Activated T-helper 2 cell treated with anti-CD3 and anti-CD28 coated beads, Interferon-gamma antibody, Interleukin-2, Interleukin-4, amounts not matched to agents 10 μg/mL and 5 μg/mL and 100 μg/mL, durations not matched to agents 14 hours and 24 hours and 36 hours (primary cell): ENCODE results near the gene RIC8B. TPM values are rescaled to one million over a fixed set of nuclear protein-coding genes. Genes with fewer than 3 reads are reported as not detected.

ENCODE experiments used
- DNase-seq: peaks from one replicate; pipeline ENCODE4 v3.0.0; 2021; ENCODE audit warnings: low spot score
- H3K27ac Mint-ChIP-seq: one replicate; pipeline ENCODE4 v1.8.0; 2021; ENCODE audit warnings: mixed read lengths
- H3K27me3 Mint-ChIP-seq: one replicate; pipeline ENCODE4 v1.8.0; 2021; ENCODE audit warnings: low read depth, mixed read lengths
- H3K36me3 Mint-ChIP-seq: one replicate; pipeline ENCODE4 v1.8.0; 2021; ENCODE audit warnings: low read depth, mixed read lengths
- H3K4me1 Mint-ChIP-seq: one replicate; pipeline ENCODE4 v1.8.0; 2021; ENCODE audit warnings: low read depth, mixed read lengths
- H3K4me3 Mint-ChIP-seq: one replicate; pipeline ENCODE4 v1.8.0; 2021; ENCODE audit warnings: low read depth, mild to moderate bottlenecking, moderate library complexity, mixed read lengths
- H3K9me3 Mint-ChIP-seq: one replicate; pipeline ENCODE4 v1.8.0; 2021; ENCODE audit warnings: mixed read lengths
- intact Hi-C: fragments of 100-400 bp; cut with micrococcal nuclease; formaldehyde crosslinking; loops from one replicate; pipeline ENCODE4 v1.15.1; 2023
- total RNA-seq: library from RNA; stranded (reverse); gene quantifications from 2 replicates; pipeline ENCODE4 v1.2.3, GENCODE V29; 2022

The RIC8B gene
- total RNA-seq, 1 donor from 2014 or later, result 11.4 TPM

GRCh38 chr12:106926657-106927056 is 152.2 kb downstream of the RIC8B start:
- peaks cover 39% of the 10 kb centered on the region for H3K27me3 Mint-ChIP-seq

GRCh38 chr12:106934277-106934676 is 159.8 kb downstream of the RIC8B start:
- H3K4me1 Mint-ChIP-seq, result no peaks in the 10 kb centered on the region
- peaks cover 23% of the 10 kb centered on the region for H3K27me3 Mint-ChIP-seq
- intact Hi-C loops, result no loop called here
- H3K27ac Mint-ChIP-seq, result no peak overlapping the region
- H3K4me3 Mint-ChIP-seq, result no peak overlapping the region
- no peaks in the 10 kb centered on the region for H3K9me3 Mint-ChIP-seq
- no peak for DNase-seq
- H3K36me3 Mint-ChIP-seq, result no peaks in the 10 kb centered on the region

More at GRCh38 chr12:106926657-106927056, 152.2 kb downstream of the RIC8B start:
- DNase-seq, result no peak
- H3K27ac Mint-ChIP-seq, result no peak overlapping the region
- no peaks in the 10 kb centered on the region for H3K9me3 Mint-ChIP-seq
- H3K36me3 Mint-ChIP-seq, result no peaks in the 10 kb centered on the region
- intact Hi-C loops, result no loop called here
- no peaks in the 10 kb centered on the region for H3K4me1 Mint-ChIP-seq
- no peak overlapping the region for H3K4me3 Mint-ChIP-seq

Other genes starting within 250 kb of the RIC8B start
- gene RFX4, start 191.7 kb upstream of the RIC8B start, total RNA-seq, result not detected in 2 replicates
- gene TMEM263, start 181.2 kb downstream of the RIC8B start, total RNA-seq, result 30.6 and 31.8 TPM in 2 replicates
- gene MTERF2, start 212.5 kb downstream of the RIC8B start, total RNA-seq, result 2.3 and 2.4 TPM in 2 replicates